ENCODE results near the gene SORCS2.

Gene SORCS2

DNA sequence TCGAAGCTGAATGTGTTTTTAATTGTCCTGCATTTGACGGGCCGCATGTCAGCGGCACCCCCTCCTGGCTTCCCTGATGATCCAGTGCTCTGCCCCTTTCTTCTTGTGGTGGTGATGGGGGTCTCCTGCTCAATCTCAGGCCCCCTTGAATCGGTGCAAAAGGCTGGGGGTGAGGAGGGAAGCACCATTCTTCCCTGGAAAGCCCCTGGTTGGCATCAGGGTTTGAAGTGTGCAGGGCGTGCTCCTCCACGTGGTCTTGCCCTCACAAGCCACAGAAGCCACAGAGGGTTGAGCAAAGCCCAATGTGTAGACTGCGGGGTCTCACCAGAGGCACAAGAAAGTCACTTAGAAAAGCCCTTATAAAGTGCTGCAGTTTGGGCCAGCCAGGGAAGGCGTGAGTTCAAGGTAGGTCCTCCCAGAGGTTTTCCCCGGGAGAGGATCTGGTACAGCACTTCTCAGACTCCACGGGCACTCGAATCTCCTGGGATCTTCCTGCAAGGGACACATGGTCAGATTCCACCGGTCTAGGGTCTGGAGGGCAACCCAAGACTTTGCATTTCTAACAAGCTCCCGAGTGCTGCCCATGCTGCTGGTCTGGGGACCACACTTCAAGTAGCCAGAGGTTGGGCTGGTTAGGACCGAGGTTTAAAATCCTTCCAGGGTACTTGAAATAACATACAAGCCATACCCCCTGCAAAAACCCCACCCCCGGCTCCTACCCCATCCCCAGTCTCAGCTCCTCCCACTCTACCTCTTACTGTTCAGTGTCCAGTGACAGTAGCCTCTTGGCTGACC, 207.3 kb downstream of the SORCS2 start:
- in situ Hi-C loops (cut with HindIII; ENCODE audit: low sequenced_read_pairs), result no loop called here

DNA sequence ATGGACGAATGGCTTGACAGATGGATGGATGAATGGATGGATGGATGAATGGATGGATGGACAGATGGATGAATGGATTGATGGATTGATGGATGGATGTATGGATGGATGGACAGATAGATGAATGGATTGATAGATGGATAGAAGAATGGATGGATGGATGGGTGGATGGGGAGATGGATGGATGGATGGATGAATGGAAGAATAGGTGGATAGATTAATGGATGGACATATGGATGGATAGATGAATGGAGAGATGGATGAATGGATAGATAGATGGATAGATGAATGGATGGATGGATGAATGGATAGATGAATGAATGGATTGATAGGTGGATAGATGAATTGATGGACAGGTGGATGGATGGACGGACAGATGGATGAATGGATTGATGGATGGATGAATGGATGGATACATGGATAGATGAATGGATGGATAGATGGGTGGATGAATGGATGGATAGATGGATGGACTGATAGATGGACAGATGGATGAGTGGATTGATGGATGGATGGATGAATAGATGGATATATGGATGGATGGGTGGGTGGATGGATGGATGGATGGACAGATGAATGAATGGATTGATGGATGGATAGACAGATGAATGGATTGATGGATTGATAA, 208.4 kb downstream of the SORCS2 start:
- in situ Hi-C loops (cut with HindIII; ENCODE audit: low sequenced_read_pairs), result no loop called here

DNA sequence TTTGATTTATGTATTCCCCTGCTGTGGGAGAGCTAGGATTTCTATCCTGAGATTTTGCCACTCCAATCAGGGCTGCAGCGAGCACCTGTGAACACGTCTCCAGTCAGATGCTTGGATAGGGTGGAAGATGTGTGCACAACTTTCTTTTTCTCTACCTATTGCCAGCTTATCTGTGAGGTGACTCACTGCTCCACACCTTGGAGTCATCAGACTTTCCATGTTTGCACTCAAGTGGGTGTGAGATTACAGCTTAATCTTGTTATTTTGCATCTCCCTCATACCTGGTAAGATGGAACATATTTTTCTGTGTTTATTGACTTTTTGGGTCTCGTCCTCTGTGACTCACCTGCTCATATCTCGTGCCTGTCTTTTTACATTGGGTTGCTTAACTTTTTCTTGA, 210.2 kb downstream of the SORCS2 start:
- in situ Hi-C loops (cut with HindIII; ENCODE audit: low sequenced_read_pairs), result no loop called here

DNA sequence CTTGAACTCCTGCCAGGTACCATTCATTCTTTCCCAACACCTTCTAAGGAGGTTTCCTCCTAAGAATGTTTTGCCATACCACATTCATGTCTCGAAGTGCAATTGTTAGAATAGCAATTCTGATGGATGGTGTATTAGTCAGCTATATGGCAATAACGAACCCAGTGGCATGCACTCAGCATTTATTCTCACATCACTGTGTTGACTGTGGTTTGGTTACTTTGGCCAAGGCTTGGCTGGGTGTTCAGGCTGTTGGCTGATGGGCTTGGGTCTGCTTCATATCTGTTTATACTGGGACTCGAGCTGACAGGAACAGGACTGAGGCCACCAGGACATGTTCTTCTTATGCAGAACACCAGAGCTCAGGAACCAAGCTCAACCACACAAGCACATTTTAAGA, 210.7 kb downstream of the SORCS2 start:
- in situ Hi-C loops (cut with HindIII; ENCODE audit: low sequenced_read_pairs), result no loop called here

DNA sequence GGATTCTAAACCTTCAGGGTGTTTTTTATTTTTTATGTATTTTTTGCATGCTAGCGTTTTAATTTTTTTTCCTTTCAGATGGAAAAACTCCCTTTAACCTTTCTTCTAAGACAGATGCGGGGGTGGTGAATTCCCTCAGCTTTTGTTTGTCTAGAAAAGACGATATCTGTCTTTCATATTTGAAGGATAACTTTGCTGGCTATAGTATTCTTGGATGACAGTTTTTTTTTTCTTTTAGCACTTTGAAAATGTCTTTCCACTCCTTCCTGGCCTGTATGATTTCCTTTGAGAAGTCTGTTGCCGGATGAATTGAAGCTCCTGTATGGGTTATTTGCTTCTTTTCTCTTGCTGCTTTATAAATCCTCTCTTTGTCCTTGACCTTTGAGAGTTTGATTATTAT, 215.8 kb downstream of the SORCS2 start:
- in situ Hi-C loops (cut with HindIII; ENCODE audit: low sequenced_read_pairs), result no loop called here

DNA sequence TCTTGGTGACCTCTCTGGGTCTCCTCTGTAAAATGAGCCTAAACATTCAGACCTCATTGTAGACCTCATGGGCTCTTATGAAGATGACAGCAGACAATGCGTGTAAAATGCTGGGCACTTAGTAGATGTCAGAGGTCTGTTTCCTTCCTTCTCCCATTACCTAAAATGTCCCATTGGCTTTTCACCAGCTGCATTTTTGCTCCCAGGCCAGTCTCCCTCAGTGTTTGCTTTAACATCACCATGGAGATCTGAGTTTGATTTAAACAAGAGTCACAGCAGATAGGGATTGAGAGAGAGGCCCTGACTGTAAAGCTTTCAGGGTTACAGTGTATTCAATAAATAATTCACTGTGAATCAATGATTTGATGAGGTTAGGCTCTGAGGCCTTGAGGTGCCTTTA, 218.1 kb downstream of the SORCS2 start:
- in situ Hi-C loops (cut with HindIII; ENCODE audit: low sequenced_read_pairs), result no loop called here

DNA sequence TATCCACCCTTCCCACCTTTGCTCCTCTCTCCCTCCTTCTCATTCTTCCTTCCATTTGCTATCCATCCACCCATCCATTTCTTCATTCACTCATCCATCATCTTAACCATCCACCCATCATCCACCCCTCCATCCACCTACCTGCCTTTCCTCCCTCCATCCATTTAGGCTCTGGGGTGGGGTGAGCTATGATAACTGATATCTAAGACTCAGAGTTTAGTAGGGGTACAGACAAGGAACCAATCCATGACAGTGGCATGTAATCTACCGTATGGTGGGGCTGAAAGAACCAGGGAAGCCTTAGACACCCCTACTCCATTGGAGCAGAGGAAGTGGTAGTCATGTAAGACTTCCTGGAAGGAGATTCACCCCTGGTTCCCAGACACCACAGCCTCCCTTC, 219.2 kb downstream of the SORCS2 start:
- in situ Hi-C loops (cut with HindIII; ENCODE audit: low sequenced_read_pairs), result no loop called here

DNA sequence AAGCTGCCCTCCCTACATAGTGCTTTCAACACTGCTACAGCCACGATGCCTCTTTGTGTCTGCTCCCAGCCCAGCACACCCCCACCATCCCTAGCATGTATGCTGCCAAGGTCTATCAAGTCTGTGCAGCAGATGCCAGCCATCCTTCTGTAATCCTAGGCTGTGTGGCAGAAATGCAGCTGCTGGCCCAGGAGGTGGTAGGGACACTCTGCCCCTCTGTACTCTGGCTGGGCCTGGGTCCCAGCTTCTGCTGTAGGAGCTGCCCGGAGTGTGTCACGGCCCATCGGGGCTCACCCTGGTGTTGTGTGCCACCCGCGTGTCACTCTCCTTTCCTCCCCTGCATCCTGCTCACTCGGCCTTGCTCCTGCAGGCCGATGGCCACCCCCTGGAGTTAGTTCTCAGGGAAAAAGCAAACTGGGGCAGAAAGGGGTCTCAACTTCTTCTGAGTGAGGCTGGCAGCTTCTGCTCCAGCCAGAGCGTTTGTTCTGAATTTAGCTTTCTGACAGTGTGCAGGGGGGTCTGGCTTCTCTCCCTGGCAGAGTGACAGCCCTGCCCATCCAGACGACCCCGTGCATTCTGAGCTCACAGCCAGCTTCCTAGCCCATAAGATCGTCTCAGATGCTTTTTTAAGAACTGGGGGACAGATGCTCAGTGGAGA, 219.7 kb downstream of the SORCS2 start:
- in situ Hi-C loops (cut with HindIII; ENCODE audit: low sequenced_read_pairs), result no loop called here

DNA sequence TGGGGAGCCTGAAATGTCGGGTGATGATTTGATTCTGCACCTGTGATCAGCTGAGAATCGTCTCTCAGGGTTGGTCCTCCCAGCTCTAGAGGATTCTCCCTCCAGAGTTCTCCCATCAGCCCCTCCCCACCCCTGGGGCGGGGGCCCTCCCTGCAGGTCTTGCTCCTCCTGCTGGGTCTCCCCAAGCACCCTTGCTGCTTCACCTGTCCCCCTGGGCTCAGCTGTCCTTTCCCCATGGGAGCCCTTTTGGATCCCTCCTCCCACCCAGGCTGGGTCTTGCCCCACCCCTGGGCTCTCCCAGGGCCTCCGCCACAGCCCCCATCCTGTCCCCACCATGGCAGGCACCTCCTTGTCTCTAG, 220.2 kb downstream of the SORCS2 start:
- in situ Hi-C loops (cut with HindIII; ENCODE audit: low sequenced_read_pairs), result no loop called here

DNA sequence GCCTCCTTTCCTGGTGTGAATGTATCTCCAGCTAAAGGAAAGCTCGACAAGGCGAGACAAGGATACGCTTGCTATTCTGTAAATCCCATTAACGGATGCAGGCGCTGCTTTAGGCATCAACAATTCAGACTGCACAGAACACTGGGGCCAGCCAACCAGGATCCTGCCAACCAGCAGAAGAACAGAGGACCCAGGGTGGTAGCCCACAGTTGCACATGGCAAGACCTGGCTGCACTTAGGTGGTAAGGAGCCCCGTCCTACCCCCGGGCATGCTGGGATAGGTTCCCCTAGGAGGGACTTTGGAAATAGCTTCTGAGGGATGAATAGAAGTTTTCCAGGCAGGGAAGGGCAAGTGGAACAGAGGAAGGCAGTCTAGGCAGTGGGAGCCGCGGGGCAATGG, 221.7 kb downstream of the SORCS2 start:
- in situ Hi-C loops (cut with HindIII; ENCODE audit: low sequenced_read_pairs), result no loop called here

DNA sequence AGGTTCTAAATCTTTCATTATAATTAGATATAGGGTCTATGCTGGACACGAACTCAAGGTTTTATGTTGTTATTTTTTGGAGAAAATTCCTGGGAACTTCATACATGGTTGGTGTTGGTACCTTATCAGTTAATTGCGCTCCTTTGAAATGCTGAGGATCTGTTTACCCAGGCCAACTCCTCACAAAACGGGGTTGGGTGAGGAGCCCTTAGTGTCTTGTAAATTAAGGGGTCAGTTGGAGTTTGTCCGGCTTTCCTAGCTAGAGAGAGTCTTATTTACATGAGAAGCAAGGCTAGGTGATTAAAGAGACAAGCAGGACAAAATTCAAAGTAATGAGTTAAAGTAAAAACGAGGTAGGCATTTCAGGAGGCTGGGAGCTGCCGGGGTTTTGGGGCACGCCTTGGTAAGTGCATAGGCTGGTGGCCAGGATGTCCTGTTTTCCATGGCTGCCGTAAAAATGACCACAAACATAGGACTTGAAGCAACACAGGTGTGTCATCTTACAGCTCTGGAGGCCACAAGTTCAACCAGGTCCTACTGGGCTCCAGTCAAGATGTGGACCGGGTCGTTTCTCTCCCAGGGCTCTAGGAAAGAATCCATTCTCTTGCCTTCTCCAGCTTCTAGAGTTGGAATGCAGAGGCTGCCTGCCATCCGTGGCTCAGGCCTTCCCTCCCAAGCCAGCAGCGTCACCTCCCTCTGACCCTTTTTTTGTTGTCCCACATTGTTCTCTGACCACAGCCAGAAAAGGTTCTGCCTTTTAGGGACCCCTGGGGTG, 222.6 kb downstream of the SORCS2 start:
- in situ Hi-C loops (cut with HindIII; ENCODE audit: low sequenced_read_pairs), result no loop called here

DNA sequence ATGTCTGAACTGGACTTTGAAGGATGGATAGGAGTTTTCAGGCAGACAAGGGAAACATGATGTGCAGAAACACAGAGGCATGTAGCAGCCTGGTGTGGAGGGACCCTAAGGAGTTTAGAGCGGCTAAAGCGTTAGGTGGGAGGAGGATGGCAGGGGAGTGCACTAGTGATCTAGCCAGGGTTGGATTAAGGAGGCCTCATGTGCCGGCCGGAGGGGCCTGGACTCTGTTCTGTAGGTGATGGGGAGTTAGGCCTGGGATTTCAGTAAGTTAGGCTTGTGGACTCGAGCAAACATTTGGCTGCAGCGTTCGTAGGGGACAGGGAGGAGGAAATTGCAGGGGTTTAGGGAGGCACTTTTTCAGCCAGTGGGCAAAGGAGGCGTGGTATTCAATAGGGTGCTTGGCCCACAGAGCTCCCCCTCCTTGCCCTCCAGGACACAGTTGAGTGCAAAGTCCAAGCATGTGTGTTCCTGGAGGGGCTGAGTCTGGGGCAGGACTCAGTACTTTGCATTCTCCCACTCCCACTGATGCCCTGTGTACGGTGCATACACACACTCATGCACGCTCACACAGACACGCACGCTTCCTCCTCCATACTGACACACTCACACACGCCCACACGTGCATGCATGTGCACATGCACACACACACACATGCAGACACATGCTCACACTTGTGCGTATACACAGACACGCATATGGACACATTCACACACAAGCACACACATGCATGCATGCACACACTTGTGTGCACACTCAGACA, 223.8 kb downstream of the SORCS2 start:
- in situ Hi-C loops (cut with HindIII; ENCODE audit: low sequenced_read_pairs), result no loop called here

DNA sequence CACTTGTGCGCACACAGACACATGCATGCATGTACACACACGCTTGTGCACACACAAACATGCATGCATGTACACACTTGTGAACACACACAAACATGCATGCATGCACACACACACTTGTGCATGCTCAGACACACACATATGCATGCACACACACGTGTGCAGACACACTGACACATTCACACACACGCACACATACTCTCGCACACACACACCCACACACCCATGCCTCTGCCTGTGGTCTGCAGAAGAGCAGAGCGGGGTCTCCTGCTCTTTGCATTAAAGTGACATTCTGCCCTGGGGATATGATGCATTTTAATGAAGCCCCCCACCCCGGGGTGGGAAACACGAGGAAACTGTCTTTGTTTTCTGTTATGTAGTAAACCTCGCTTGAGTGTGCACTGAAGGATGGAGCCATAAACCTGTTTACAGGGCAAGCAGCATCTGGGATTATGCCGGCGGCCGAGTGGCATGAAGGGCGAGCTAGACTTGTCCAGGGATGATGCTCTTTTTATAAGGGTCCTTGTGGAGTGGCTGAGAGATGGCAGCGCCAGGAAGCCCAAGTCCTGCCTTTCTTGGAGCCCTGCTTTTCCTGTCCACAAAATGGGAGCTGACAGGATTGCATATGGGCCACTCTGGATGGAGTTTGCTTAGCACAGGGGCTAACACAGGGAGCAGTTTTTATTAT, 224.6 kb downstream of the SORCS2 start:
- in situ Hi-C loops (cut with HindIII; ENCODE audit: low sequenced_read_pairs), result no loop called here

DNA sequence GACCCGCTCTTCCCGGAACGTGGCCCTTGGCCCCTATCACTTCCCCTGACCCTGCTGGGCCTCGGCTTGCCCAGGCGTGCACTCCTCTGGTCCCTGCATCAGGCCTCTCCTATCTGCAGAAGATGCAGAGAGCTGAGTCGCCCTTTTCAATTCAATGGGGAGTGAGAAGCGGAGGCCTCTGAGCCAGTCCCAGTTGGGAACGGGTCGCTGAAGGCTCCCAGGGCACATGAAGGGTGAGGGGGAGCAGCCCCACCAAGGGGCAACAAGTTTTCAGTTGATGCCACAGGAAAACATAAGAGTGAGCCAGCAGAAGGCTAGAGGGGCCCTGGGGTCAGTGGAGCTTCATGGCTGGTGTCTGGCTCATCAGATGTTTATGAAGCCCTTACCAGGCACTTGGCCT, 225.3 kb downstream of the SORCS2 start:
- in situ Hi-C loops (cut with HindIII; ENCODE audit: low sequenced_read_pairs), result no loop called here

DNA sequence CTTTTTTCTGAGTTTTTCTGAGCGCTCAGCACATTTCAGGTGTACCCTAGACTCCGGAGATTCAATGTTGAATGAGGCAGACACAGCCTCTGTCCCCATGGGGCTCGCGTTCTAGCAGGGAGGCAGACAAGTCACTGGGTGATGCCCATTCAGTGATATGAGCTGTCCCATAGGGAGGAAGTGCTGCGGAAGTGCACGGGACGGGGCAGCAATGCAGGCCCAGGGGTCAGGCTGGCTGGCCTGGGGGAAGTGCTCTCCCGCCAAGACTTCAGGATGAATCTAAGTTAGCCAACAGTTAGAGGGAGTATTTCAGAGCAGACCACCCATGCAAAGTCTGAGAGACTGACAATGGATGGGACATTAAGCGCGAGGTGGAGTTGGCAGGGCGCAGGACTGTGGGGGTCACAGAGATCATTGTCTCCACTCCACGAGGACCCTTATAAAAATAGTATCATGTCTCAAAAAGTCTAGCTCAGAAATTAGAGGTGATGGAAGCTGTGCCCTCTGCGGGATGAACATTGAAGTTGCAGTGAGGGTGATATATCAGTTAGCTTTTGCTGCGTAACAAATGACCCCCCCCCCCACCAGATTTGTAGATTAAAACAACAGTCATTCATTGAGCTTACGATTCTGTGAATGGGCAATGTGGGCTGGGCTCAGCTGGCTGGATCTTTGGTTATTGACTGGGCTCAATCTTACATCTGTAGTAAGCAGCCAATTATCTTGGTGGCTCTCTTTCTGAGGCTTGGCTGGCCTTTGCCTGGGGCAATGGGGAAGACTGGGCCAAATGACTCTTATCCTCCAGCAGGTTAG, 226.0 kb downstream of the SORCS2 start:
- in situ Hi-C loops (cut with HindIII; ENCODE audit: low sequenced_read_pairs), result no loop called here

DNA sequence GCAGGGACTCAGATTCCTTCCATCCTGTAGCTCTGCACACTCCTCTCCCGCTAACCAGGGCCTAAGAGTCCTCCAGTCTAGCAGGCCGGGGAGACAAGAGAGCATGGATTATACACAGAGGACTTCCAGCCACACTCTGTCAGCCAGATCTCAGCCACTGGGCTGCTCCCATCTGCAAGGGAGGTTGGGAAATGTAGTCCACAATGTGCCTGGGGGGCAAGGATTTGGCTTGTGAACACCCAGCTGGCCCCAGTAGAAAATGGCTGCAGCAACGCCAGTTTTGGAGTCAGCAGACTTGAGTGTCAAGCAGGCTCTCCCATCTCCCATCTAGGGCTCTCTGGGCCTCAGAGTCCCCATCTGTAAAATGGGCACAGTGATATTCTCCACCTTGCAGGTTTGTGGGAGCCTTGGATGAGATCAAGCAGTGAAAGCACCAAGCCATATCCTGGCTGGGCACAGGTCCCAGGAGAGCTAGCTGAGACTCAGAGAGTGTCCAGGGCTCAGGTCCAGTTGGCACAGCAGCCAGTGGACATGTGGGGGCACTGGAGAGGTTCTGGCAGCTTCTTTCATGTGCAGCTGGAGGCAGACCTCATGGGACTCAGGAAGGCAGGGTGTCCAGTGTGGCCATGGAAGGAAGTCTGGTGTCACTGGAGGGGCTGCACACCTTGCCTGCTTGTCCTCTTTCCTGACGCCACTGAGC, 227.8 kb downstream of the SORCS2 start:
- in situ Hi-C loops (cut with HindIII; ENCODE audit: low sequenced_read_pairs), result no loop called here

DNA sequence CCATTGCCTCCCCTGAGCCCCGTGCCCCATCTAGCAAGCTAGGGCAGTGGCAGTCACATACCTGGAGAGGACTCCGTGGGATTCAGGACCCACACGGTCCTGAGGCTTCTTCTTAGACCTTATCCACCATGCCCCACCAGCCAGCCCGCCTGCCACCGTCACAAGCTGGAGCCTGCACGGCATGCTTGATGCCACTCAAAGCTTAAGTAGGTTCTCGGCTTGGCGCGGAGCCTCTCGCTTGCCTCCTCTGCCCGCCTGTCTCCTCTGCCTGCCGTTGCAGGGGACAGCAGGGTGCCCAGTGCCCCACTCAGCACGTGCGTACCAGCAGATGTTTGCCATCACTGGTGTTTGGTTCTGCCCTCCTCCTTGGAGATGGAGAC, 228.3 kb downstream of the SORCS2 start:
- in situ Hi-C loops (cut with HindIII; ENCODE audit: low sequenced_read_pairs), result no loop called here

DNA sequence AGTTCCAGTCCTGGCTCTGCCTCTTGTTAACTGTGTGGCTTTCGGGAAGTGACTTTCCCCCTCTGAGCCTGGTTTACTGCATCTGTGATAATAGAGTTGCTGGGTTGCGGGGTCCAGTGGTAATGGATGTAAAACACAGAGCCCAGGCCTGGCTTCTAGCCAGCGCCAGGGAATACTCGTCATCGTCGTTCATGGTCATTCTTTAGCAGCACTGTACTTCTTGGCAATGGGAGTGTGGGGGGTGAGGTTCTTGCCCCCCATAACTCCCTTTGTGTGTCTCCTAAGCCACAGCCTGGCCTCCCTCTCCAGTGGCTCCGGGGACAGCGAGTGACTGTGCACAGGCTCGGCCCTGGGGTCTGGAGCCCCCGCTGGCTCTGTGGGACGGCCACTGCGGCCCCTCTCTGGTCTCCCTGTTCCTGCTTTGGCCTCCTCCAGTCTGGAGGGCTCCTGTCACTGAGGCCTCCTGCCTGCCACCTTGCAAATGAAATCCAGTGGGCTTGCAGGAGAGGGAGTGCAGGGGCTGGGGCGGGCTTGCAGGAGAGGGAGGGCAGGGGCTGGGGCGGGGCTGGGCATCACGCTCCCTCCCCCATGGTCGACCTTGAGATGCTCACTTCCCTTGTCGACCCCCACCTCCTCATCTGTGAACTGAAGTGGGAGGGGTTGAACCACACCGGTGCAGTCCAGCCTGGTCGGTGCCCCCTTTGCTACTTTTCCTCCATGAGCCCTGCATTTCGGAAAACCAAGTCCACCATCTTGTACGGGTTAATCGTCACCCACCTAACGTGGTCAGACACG, 229.2 kb downstream of the SORCS2 start:
- in situ Hi-C loops (cut with HindIII; ENCODE audit: low sequenced_read_pairs), result no loop called here

Measured in DLD1 (cell line).